Amniotic stem cell (primary cell): ENCODE measurements around the gene TTC28.
"Not testable (repeated sequence)": the region's sequence is repeated elsewhere in the genome, so short reads cannot be mapped to it uniquely, and the experiment has no call there.

ENCODE experiments used
- DNase-seq: peaks from one replicate; lab custom pipeline; 2025; lab: John Stamatoyannopoulos, UW

Gene TTC28

DNA sequence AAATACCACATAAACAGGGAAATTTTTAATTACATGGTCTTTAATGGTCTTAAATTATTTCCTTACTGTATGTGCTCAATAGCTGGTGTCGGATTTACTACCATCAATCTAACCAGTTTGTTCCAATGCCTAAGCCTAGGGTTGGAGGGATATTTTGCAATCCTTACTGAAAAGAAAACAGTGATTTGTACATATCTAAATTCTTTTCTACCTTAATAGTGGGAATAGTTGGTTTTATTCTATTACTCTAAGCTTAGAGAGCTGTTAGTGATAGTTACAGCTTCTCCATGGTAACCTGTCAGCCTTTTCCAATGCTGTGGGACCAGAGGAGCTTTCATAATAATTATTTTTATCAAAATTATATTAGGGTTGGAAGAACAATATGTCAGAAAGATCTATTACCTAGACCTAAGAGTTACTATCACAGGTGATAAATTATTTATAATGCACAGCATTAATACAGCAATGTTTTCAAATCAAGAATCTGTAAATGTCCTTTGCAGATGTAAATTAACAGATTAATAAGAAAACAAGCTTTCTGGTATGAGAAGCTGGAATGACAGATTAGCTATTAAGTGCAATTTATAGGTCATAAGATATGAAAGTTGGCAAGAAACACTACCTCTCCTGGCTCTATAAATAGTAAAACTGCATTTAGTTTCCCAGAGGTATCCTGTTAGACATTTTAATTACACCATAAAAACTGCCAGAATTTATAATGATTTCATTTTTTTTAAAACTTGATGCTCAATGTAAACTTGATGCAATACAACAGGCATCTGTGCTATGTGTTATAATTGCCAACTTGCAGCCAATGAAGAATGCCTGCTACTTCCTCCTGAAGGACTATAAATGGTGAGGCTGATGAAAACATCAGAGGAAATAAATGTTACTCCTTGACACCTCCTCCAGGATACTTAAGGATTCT is 498.6 kb downstream of the TTC28 start:
- no peak for DNase-seq

DNA sequence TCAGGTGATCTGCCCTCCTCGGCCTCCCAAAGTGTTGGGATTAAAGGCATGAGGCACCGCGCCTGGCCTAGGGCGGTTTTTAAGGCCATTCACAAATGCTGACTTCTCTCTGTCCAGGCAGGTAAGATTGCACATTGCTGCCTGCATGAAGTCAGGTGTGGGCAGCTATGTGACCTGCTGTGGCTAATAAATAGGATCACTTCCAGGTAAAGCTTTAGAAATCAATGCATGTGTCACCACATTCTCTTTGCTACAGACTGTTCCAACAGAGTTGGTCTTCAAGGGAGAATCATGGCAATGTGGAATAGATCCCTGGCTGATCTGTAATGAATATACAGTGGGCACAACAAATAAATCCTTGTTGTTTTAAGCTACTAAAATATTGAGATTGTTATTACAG is 500.2 kb downstream of the TTC28 start:
- no peak for DNase-seq

DNA sequence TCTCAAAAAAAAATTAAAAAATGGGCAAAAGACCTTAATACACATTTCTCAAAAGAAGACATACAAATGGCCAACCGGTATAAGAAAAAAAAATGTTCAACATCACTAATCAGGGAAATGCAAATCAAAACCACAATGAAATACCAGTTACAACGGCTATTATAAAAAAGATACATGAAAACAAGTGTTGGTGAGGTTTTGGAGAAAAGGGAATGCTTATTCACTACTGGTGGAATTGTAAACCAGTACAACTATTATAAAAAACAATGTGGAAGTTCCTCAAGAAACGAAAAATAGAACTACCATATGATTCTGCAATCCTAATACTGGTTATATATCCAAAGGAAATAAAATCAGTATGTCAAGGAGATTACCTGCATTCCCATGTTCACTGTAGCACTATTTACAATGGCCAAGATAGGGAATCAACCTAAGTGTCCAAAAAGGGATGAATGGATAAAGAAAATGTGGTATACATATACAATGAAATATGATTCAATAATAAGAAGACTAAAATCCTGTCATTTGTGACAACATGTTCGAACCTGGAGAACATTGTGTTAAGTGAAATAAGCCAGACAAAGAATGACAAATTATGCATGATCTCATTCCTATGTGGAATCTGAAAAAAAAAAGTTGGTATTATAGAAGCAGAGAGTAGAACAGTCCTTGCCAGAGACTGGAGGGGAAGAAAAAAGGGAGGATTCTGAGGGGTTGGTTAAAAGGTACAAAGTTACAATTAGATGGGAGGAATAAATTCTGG is 503.7 kb downstream of the TTC28 start:
- DNase-seq: no peak

DNA sequence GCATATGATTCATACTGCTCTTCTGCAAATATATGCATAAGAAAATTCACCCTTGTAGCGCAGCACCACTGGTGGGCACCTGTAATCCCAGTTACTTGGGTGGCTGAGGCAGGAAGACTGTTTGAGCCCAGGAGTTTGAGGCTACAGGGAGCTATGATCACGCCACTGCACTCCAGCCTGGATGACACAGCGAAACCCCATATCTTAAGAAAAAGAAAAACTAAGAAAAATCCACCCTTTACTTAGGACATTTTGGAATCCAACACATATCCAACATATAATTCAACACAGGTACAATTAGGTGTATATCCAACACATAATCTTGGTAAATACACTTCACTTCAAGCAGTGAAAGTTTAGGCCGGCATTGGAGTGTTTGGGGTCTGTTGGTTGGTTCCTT is 505.1 kb downstream of the TTC28 start:
- no peak for DNase-seq

DNA sequence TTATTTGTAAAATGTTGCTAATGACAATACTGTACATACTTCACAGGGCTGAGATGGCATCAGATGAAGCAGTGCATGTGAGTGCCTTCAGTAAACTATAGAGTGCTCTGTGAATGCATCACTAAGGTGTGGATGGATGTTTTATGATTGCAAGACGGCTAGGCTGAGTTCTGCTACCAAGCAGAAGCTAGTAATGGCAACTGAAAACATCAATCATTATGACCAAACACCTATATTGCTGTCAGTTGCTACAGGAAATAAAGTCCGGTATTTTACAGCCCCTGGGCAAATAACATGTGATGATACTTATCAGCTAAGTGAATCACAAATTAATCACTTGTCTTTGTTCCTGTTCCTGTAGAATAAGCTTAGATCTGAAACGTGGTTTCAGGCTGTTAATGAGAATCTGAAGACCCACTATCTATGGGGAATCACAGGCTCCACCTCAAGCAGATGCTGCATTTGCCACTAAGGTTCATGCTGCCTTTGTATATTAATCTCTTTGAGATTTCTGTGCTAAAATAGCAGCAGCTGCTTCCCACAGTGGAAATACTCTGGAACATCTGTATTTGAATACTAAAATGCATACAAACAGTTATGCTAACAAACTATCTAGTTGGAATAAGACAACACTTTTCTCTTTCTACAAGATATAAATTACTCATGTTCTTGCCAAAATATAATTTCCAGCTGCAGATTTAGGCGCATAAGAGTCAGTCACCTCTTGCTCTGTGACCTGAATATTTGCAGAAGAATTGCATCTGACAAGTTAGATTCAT is 506.6 kb downstream of the TTC28 start:
- DNase-seq: no peak

DNA sequence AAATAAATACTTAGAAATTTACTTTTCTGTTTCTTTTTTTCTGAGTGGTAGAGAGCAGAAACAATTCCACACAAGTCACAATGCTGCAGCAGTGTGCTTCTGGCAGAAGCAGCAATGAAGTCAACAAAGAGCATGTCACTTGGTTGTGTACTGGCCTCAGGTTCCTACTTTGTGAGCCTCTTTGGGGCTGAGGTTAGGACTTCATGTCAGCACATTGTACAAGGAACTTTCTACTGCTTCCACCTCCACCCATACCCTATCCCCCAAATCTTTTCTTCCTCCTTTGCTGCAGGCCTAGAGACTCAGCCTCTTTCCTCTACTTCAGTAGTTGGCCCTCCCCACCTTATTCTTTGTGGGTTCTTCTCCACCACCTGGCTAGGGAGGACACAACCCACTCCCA is 507.9 kb downstream of the TTC28 start:
- no peak for DNase-seq

DNA sequence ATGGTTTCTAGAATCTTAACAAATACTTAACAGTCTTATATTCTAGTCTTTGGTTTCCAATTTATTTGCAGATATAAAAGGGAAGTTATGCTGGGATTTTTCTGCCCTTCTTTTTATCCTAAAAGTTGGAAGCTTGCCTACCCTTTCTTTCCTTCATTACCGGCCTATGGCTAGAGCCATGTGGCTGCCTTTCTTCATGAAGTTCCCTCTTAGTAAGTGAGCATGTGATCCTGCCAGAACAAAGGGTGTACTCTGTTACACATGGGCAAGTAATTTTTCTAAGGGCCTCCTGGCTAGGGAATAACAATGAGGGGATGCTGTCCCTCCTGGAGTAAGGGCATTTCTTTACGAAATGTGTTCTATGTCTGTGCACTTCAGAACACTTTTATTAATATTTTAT is 508.5 kb downstream of the TTC28 start:
- DNase-seq: no peak

DNA sequence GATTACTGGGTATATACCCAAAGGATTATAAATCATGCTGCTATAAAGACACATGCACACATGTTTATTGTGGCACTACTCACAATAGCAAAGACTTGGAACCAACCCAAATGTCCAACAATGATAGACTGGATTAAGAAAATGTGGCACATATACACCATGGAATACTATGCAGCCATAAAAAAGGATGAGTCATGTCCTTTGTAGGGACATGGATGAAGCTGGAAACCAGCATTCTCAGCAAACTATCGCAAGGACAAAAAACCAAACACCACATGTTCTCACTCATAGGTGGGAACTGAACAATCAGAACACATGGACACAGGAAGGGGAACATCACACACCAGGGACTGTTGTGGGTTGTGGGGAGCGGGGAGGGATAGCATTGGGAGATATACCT is 510.3 kb downstream of the TTC28 start:
- not testable (repeated sequence) for DNase-seq

DNA sequence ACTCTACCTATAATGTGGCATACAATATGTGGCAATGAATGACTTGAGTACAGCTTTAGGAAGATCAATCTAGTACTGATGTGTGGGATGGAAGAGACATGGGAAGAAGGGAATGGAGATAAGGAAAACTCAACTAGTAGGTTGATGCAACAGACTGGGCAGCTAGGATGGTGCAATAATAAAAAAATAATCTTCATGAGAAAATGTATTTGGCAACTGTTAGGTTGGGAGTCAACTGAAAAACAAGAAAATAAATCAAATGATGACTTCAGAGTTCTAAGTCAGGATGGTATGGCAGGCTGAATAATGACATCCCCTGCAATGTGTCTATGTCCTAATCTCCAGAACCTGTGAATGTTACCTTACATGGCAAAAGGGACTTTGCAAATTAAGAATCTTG is 523.8 kb downstream of the TTC28 start:
- no peak for DNase-seq

DNA sequence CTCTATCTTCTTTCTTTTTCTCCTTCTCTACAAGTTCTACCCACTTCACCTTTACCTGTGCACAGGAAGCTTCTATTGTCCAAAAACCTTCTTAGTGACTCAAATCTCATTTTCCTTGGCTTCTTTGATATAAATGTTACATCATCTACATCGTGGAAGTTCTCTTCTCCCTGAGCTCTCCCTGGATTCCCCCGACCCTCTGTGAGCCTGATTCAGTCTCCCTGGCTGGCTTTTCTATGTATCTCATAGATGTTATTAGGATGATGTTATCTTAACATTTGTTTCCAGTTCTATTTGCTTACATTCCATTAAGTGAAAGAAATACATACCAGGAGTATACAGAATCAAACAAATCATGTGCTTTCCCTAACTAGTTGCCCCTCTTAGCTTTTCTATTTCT is 524.8 kb downstream of the TTC28 start:
- no peak for DNase-seq

DNA sequence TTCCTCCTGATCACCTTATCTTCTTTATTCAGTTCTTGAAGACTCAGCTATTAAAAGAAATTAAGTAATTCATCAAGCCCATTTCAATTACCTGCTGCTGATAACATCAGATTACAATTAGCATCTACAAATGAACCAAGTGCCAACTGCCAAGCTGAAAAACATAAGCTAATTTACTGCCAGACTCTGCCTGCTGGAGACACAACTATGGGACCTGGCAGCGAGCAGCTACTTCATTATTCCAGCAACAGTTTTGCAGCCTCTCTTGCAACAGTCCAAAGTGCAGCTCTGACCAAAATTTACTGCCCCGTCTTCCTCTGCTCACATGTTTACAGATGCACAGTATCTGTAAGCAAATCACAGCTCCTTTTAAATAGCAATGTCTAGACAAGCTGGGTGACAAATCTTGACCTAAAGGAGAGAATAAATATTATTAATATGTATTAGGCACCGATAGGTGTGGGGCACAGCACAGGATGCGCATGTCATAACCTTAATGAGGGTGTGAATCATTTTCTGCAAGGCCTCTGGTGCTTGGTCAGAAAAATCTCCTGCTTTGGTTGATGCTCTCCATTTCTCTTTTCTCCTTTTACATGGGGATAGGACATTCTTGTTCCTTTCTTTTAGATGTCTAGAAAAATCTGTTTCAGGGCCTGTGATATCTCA is 528.4 kb downstream of the TTC28 start:
- no peak for DNase-seq

DNA sequence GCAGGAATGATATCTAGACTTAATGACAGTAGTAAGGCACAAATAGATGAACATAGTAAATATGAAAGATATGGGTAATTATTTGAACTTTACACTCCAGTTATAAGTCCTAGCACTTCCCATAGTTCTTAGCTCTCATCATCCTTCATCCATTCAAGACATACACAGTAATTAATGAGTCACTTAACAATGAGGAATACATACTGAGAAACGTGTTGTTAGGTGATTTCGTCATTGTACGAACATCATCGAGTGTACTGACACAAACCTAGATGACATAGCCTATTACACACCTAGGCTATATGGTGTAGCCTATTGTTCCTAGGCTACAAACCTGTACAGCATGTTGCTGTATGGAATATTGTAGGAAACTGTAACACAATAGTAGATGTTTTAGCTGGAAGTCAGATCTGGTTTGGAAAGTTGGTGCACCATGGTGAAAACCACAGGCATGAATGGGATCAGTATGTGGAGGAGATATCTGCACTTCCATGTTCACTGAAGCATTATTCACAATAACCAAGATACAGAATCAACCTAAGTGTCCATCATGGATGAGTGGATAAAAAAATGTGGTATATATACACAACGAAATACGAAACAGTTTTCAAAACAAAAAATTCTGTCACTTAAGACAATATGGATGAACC is 530.7 kb downstream of the TTC28 start:
- DNase-seq: no peak

DNA sequence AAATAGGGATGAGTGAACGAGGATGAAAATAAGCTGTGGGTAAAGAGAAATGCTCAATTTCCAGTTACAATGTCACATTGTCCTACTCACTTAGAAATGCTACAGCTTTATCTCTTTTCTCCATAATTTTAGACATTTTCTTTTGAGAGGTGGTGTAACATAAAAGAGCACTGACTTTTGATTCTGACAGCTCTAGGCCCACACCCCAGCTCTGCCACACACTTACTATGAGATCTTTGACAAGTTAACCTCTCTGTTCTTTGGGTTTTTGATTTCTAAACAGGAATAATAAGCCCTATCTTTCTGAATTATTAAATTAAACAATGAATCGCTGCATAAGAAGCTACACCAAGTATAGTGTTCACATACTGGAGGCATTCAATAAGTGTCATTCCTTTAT is 532.2 kb downstream of the TTC28 start:
- no peak for DNase-seq

DNA sequence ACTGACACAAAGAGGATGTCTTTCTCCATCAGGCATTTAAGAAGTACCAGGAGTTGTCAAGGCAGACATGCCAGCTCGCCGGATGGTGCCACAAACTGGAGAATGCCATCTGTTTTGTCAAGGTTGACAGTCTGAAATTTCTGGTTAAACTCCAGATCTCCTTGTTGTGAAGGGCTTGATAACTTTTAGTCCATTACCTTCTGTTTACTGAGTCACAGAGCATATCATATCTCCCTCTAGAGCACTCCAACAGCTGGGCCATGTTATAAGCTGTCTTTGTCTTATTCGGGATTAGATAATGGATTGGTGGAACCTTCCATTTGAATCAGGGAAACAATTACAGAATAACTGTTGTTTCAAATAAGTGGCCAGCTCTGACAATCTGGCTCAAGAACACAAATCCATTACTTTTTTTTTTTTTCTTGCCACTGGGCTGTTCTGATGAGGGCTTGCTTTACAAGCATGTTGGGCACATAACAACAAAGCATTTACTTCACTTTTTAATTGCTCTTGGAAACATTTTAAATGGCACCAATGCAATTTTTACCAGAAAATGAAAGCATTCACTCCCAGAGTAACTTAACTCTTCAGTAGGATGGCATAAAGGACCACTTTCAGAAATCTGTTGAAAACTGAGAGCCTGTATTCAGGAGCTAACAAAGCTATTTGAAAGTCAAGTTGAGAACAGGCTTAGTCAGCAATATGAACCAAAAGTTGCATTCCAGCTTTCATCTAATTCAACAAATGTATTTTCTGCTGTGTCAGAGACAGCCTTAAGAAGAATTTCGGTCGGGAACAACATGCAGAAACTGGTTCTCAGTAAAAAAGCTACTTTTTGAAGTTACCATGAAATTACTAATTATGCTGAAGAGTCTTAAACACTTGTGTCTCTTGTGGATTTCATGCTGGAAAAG is 533.0 kb downstream of the TTC28 start:
- no peak for DNase-seq

DNA sequence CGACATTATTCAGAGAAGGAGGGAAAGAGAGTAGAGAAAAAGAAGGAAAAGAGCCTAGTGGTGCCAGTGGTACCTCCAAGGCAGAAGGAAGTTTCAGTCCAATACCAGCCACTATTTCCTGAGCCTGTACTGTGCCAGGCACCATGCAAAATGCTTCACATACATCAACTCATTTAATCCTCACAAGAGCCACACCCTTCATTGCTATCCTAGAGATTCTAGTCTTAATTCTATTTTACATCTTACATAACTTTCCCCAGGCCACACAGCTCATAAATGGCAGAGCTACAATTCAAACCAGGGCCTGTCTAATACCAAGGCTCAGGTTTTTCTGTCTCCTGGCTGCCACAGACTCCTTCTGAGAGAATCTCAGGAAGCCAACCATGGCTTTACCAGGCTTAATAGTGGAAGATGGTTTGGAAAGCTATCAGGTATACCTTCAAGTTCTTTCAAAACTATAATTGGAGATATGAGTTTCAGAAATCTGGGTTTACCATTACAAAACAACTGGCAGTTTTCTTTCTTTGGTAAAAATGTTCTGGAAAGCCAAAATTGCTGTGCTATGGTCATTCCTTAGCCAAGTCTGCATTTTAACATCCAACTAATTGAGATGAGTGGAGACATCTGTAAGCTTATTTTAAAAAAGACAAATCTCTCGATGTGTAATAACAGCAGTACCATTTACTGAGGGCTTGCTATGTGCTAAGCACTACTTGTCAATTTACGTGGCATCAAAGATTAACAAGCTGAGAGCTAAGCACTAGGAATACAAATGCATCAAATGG is 535.5 kb downstream of the TTC28 start:
- no peak for DNase-seq

DNA sequence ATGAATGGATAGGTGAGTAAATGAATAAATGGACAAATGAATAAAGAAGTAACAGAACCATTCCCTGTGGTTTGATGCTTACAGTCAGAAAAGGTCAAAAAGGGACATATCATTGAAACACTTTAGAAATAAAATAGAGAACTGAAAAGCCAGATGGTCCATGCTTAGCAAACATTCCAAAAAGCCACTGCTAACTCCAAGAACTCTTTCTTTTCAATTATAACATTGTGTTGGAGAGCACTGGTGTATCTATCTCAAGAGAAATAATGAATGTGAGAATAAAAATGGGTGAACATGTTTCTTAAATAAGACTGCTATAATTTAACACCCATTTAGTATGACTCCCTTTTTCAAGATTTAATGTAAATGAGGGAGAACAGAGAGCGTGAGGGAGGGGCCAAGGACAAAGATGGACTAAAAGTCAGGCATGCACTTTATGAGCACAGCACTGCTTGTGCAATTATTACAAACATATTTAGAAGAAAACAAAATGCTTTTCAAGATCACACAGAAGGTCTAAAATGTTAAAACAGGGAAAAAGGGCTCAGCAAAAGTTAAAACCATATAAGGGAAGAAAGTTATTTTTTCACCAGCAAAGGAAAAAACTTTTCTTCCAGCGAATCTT is 536.3 kb downstream of the TTC28 start:
- no peak for DNase-seq

DNA sequence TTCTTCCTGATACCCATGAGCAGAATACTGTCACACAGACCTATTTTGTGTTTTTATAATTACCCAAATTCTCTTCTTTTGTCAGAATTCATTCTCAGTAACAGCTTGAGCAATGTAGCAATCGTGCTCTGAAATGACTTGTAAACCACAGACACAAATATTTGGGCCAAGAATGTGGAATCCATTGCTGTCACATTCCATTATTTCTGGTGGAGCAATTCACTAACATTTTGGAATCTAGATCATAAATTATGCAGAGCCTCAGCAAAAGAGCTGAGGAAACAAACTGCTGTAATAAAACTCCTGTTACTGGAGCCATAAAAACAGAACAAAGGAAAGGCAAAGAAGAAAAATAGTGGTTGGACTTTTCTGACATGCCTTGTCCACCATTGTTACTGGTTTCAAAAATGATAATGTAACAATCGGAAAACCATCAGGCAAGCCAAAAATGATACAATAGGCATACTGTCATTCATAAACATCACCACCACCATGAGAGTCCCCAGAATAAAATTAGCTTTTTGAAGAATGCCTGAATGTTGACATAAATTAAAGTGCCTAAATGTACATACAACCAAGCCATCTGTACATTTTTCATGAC is 537.2 kb downstream of the TTC28 start:
- peak; percentile 49 for DNase-seq

DNA sequence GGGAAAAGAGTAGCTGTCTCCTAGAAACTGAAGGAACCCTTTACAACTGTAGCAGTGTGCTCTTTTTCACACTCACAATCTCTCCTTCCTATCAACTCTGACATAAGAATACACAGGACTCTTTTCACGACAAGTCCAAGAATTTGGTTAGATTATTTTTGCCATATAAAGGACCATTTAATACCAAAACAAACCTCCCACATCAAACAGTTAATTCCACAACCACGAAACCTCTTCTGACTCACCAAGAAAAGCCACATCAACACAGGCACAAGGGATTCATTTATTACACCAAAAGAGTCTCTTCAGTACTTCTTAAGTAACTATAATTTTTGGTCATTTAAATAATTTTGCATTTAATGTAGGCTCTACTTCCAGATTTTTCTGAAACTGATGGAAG is 538.0 kb downstream of the TTC28 start:
- no peak for DNase-seq

DNA sequence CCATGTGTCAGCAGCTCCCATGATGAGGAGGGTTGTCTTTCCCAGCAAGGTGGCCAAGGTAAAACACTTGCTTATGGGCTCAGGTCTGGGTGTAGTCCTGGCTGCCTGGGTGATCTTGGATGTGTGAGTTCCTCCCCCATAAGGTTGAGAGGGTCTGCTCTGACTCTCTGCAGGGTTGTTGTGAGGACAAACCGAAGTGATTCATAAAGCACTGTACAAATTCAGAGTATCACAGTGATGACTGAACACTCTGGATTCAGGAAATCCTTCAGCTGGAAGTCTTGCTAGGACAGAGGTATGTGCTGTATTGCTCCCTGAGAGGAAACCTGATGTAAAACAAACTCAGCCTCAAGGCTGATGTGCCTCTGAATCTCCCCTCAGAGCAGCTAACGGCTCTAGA is 539.7 kb downstream of the TTC28 start:
- peak; percentile 71 for DNase-seq
